Heart left ventricle (tissue), 16 donors: ENCODE measurements around the gene CTNNA3. TPM values are rescaled to one million over a fixed set of nuclear protein-coding genes. Genes with fewer than 3 reads are reported as not detected.
"Not testable (repeated sequence)": the region's sequence is repeated elsewhere in the genome, so short reads cannot be mapped to it uniquely, and the experiment has no call there.

Experiments
- ATAC-seq, 4 donors: fragments of 200-7000 bp; cut with Tn5 transposase; one replicate each; pipeline ENCODE4 v1.9.1; 2020 to 2022; ENCODE audit warnings: moderate library complexity in 4 of 4, mild to moderate bottlenecking in 3 of 4, moderate number of reproducible peaks in 1 of 4
- DNase-seq, 5 donors: peaks; one replicate each; pipeline ENCODE4 v3.0.0-alpha.2; 2020
- H3K27ac ChIP-seq, 12 donors: fragments of 200-600 bp; sonication (generic) in 4 of 12; one replicate each; pipeline versions ENCODE4 v1.5.0 to v1.8.0; 2016 to 2022; ENCODE audit warnings: mild to moderate bottlenecking in 2 of 12
- H3K27me3 ChIP-seq, 9 donors: fragments of 200-600 bp; sonication (generic) in 2 of 9; one replicate each; pipeline versions ENCODE4 v1.5.1 to v1.8.0; 2016 to 2022; ENCODE audit warnings: mild to moderate bottlenecking in 3 of 9
- H3K36me3 ChIP-seq, 9 donors: fragments of 200-600 bp; sonication (generic) in 2 of 9; one replicate each; pipeline versions ENCODE4 v1.5.0 to v1.8.0; 2018 to 2022; ENCODE audit warnings: mild to moderate bottlenecking in 2 of 9
- H3K4me1 ChIP-seq, 12 donors: fragments of 200-600 bp; sonication (generic) in 4 of 12; one replicate each; pipeline versions ENCODE4 v1.5.0 to v1.8.0; 2016 to 2022; ENCODE audit warnings: mild to moderate bottlenecking in 3 of 12
- H3K4me3 ChIP-seq, 12 donors: fragments of 200-600 bp; sonication (generic) in 4 of 12; one replicate each; pipeline versions ENCODE4 v1.5.0 to v1.8.0; 2017 to 2022; ENCODE audit warnings: mild to moderate bottlenecking in 9 of 12, moderate library complexity in 4 of 12
- H3K9me3 ChIP-seq, 12 donors: fragments of 200-600 bp; sonication (generic) in 4 of 12; one replicate each; pipeline versions ENCODE4 v1.5.0 to v1.8.0; 2016 to 2022; ENCODE audit warnings: mild to moderate bottlenecking in 1 of 12
- CTCF ChIP-seq, 12 donors: fragments of 200-600 bp; sonication (generic) in 4 of 12; IDR thresholded peaks; one replicate each; pipeline versions ENCODE4 v1.5.0 to v1.8.0; 2018 to 2022; ENCODE audit warnings: antibody characterized with exemption in 12 of 12, mild to moderate bottlenecking in 5 of 12
- POLR2A ChIP-seq, 2 donors: fragments of 450-650 bp; IDR thresholded peaks; one replicate each; pipeline ENCODE4 v1.6.1; 2017; ENCODE audit warnings: antibody characterized with exemption in 2 of 2, mild to moderate bottlenecking in 2 of 2, moderate library complexity in 2 of 2
- WGBS, 4 donors: extraction: QIAGEN DNeasy Blood & Tissue Kit in 2 of 4; methylation state at CpG; one replicate each; pipeline versions ENCODE4 v1.1.5 to v1.1.7; 2013 to 2018; 5-methylcytosine and 5-hydroxymethylcytosine counted together
- intact Hi-C, 10 donors: fragments of 100-400 bp; cut with DNase I; formaldehyde crosslinking; loops; one replicate each; pipeline versions ENCODE4 v1.11.1 to v1.14.2; 2022
- polyA plus RNA-seq, 2 donors: library from polyadenylated mRNA; stranded (reverse); fragments of 200-250 nt; gene quantifications; one replicate each; pipeline ENCODE4 v1.2.3, GENCODE V29; 2013
- total RNA-seq, 9 donors: library from RNA; depleted of rRNA in 2 of 9; stranded (reverse); fragments of >200 nt in 2 of 9; fragmentation: NEBNext Ultra II Directional in 3 of 9; extraction: Animal tissue kit (Norgen Biotek cat#: 25700) in 3 of 9; gene quantifications; one replicate each; pipeline versions ENCODE4 v1.1.0 to v1.2.4, GENCODE V29; 2016 to 2023
- donor health status: ischemic (EF 13 %, LVEDD 7.1; RV severe dilation, severe dysfunction).
- donor health status: healthy with polysubstance abuse.
- donor health status: DM: no; HTN: yes; CAD: no.
- donor health status: DM: no; HTN: no; CAD: no.
- donor health status: ischemic (EF 25% LVEDD 6.9; RV normal size, moderate dysfunction).
- donor health status: ischemic (EF 25% LVEDD 5.7; RV mildly dilated, moderate dysfunction).
- donor health status: healthy.
- donor health status: DM: yes; HTN: yes; CAD: no.
- donor health status: ischemic (EF 35%, LVEDD 5.7; RV mildly dilated, moderate dysfunction).
- donor health status: nonischemic (EF 11% LVEDD 7.7; RV severe dilation, severe dysfunction).
- donor health status: DM: yes; HTN: yes; CAD: no.
- donor health status: PGD.
- donor health status: ischemic (EF 29% LVEDD 5.4; RV normal size, mild dysfunction).
- donor health status: nonischemic (EF 23%, LVEDD 6.1; RV moderate dilation, normal function).

Gene CTNNA3
- total and polyA plus RNA-seq, 11 donors, result 4.8 to 200 (median 99.0) TPM

DNA sequence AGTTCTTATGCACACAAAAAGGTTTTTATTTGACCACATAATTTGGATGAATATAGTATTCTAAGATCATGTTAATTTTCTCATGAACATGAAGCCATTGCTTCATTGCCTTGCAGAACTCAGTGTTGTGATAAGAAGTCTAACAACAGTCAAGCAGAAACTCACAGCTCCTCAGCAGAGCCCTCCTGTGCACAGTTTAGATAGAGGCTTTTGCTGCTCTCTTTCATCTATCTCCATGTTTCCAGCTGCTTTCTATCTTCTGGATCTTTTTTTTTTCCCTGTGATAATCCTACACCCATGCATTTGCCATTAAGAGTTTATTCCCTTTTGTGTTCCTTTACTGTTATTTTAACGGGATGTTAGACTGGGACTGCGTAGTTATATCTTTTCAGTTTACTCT lies 1327.8 kb downstream of the CTNNA3 start:
- no peaks in the 10 kb centered on the region for H3K36me3 ChIP-seq
- no peak overlapping the region for H3K27ac ChIP-seq
- no peaks in the 10 kb centered on the region for H3K4me1 ChIP-seq
- no peaks in the 10 kb centered on the region for H3K27me3 ChIP-seq
- 83 to 87% (median 85%) methylated on average over 2 of the region's 2 CpGs for WGBS, 4 donors
- DNase-seq (no peak), ATAC-seq (no peak)
- TF ChIP-seq POLR2A (IDR thresholded peaks at IDR 0.05) (no peak), CTCF (IDR thresholded peaks at IDR 0.05) (no peak)
- H3K4me3 ChIP-seq, result no peak overlapping the region
- intact Hi-C loops, result no loop called here
- peaks cover 0 to 3% (median 0%) of the 10 kb centered on the region in 12 donors for H3K9me3 ChIP-seq

DNA sequence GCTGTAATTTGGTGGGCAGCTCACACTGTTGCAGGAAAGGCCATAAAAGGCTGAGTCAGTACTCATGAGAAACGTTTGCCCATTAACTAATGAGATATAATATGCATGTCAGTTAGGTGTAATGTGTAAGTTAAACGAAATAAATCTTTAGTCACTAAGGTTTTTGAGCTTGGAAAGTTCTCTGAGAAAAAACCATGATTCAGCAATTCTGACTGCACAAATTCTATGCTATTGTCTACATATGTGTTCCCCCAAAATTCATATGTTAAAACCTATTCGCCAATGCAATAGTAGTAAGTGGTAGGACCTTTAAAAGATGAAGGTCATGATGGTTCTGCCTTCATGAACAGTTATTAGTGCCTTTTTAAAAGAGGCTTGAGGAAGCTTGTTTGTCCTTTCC lies 1329.8 kb downstream of the CTNNA3 start:
- 58 to 62% (median 59%) methylated on average over 3 of the region's 3 CpGs for WGBS, 4 donors
- Histone ChIP-seq H3K4me1 (no peaks in the 10 kb centered on the region), H3K4me3 (no peak overlapping the region), H3K9me3 (peaks cover 0 to 9% (median 0%) of the 10 kb centered on the region in 12 donors), H3K36me3 (no peaks in the 10 kb centered on the region), H3K27ac (no peak overlapping the region), H3K27me3 (no peaks in the 10 kb centered on the region)
- DNase-seq (no peak), ATAC-seq (no peak)
- intact Hi-C loops, result no loop called here
- TF ChIP-seq POLR2A (IDR thresholded peaks at IDR 0.05) (no peak), CTCF (IDR thresholded peaks at IDR 0.05) (no peak)

DNA sequence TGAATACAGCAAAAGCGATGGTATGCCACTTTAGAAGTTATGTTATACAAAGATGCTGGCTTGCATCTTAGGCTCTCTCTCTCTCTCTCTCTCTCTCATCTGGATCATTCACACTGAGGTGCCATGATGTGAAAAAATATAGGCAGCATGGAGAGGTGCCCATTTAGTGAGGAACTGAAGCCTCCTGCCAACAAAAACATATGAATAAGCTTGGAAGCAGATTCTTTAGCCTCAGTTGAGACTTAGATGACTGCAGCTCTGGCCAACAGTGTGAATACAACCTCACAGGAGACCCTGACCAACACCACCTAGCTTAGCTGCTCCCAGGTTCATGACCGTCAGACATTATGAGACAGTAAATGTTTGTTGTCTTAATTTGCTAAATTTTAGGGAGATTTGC lies 1330.3 kb downstream of the CTNNA3 start:
- intact Hi-C loops, result no loop called here
- no peak overlapping the region for H3K4me3 ChIP-seq
- ATAC-seq, result no peak
- peaks cover 0 to 9% (median 0%) of the 10 kb centered on the region in 12 donors for H3K9me3 ChIP-seq
- no peaks in the 10 kb centered on the region for H3K4me1 ChIP-seq
- TF ChIP-seq CTCF (IDR thresholded peaks at IDR 0.05) (no peak), POLR2A (IDR thresholded peaks at IDR 0.05) (no peak)
- H3K27me3 ChIP-seq, result no peaks in the 10 kb centered on the region
- no peak for DNase-seq
- no peaks in the 10 kb centered on the region for H3K36me3 ChIP-seq
- no peak overlapping the region for H3K27ac ChIP-seq
- WGBS, 4 donors, result 47 to 94% (median 77%) methylated on average over 2 of the region's 2 CpGs

GRCh38 chr10:66362522-66362921 lies 1333.5 kb downstream of the CTNNA3 start:
- H3K27me3 ChIP-seq, result no peaks in the 10 kb centered on the region
- H3K4me3 ChIP-seq, result no peak overlapping the region
- H3K27ac ChIP-seq, result no peak overlapping the region
- intact Hi-C loops, result no loop called here
- H3K36me3 ChIP-seq, result no peaks in the 10 kb centered on the region
- 80 to 87% (median 83%) methylated on average over 3 of the region's 3 CpGs for WGBS, 4 donors
- no peak for TF ChIP-seq POLR2A (IDR thresholded peaks at IDR 0.05)
- no peak for TF ChIP-seq CTCF (IDR thresholded peaks at IDR 0.05)
- peaks cover 0 to 9% (median 0%) of the 10 kb centered on the region in 12 donors for H3K9me3 ChIP-seq
- ATAC-seq, result no peak
- DNase-seq, result no peak
- H3K4me1 ChIP-seq, result no peaks in the 10 kb centered on the region

GRCh38 chr10:66353822-66354221 lies 1342.2 kb downstream of the CTNNA3 start:
- Histone ChIP-seq H3K27ac (peak overlapping the region in 2 of 12 donors; percentile 21 to 47), H3K4me3 (peak overlapping the region in 3 of 12 donors; percentile 3 to 17 (median 13))

More at GRCh38 chr10:66353822-66354221, 1342.2 kb downstream of the CTNNA3 start:
- H3K36me3 ChIP-seq, H3K9me3 ChIP-seq, H3K27me3 ChIP-seq, intact Hi-C loops, H3K4me1 ChIP-seq: not testable (repeated sequence)
- peak in 1 of 4 donors; percentile 58 for ATAC-seq
- DNase-seq, result peak in 1 of 5 donors; percentile 26
- whole genome bisulfite sequencing, 4 donors, result 77 to 84% (median 82%) methylated on average over 12 of the region's 12 CpGs
